Activated CD4-positive, alpha-beta T cell treated with anti-CD3 and anti-CD28 coated beads, Interleukin-2, amount 50 U/mL, for 24 hours (primary cell): ENCODE data around the gene FAIM2.

Experiments
- DNase-seq, 2 donors: peaks; one replicate each; pipeline ENCODE4 v3.0.0-alpha.2; 2020; ENCODE audit warnings: low read depth in 1 of 2, low spot score in 1 of 2

Gene FAIM2

GRCh38 chr12:49903700-49904423 is at the start of gene FAIM2:
TSS of gene FAIM2 (minus strand) at chr12:49903900. CDS start at chr12:49903792, 108 bp downstream.
- no peak for DNase-seq

- no peak for DNase-seq
Measured at GRCh38 chr12:49953151-49953550, 49.5 kb upstream of the FAIM2 start.

- no peak for DNase-seq
Measured at GRCh38 chr12:49952391-49953055, 48.8 kb upstream of the FAIM2 start.

GRCh38 chr12:49951411-49952240 is 47.9 kb upstream of the FAIM2 start:
- DNase-seq, result no peak

GRCh38 chr12:49950273-49951251 is 46.9 kb upstream of the FAIM2 start, which contains the start of gene AQP2:
TSS of gene AQP2 (plus strand) at chr12:49950737. CDS start at chr12:49950831, 94 bp downstream.
- no peak for DNase-seq

- DNase-seq, result no peak
Measured at GRCh38 chr12:49949866-49950265, 46.2 kb upstream of the FAIM2 start.

- no peak for DNase-seq
Measured at GRCh38 chr12:49948866-49949845, 45.5 kb upstream of the FAIM2 start.

- DNase-seq, result no peak
Measured at GRCh38 chr12:49947593-49948226, 44.0 kb upstream of the FAIM2 start.

- DNase-seq, result no peak
Measured at GRCh38 chr12:49946497-49946896, 42.8 kb upstream of the FAIM2 start.

GRCh38 chr12:49946086-49946485 is 42.4 kb upstream of the FAIM2 start:
- DNase-seq, result no peak

- DNase-seq, result peak; percentile 77 to 81
Measured at GRCh38 chr12:49945394-49946080, 41.8 kb upstream of the FAIM2 start.

GRCh38 chr12:49944718-49945117 is 41.0 kb upstream of the FAIM2 start:
- DNase-seq, result no peak

- no peak for DNase-seq
Measured at GRCh38 chr12:49944046-49944445, 40.3 kb upstream of the FAIM2 start.

- DNase-seq, result no peak
Measured at GRCh38 chr12:49943625-49943960, 39.9 kb upstream of the FAIM2 start.

GRCh38 chr12:49942921-49943624 is 39.4 kb upstream of the FAIM2 start:
- no peak for DNase-seq

- DNase-seq, result no peak
Measured at GRCh38 chr12:49942512-49942893, 38.8 kb upstream of the FAIM2 start.

- DNase-seq, result no peak
Measured at GRCh38 chr12:49941556-49942511, 38.1 kb upstream of the FAIM2 start.
